ENCODE results near the gene FBXO28. TPM values are rescaled to one million over a fixed set of nuclear protein-coding genes. Genes with fewer than 3 reads are reported as not detected.

Gene FBXO28
- polyA plus RNA-seq, 1 donor from 2014 or later, result 20.3 TPM

DNA sequence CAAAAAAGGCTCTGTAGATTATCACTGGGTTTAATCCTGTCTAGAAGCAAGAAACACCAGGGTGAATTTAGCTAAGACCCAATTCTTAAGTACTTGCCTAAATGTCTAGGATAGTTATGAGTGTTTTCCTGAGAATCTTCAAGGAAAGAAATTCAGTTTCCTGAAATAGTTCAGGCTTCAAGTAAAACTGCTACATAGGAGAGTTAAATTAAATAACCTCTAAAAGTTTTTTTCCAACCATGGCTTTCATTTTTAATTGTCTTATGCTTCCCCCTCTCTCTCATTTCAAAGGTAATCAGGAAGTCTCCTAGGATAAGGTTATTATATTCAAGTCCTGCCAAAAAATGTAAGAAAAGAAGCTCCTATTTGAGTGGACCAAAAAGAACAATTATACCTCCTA lies 46.7 kb upstream of the FBXO28 start:
- Histone ChIP-seq H2AFZ (ENCODE audit: low read depth, low read length) (no peak overlapping the region), H3K27ac (ENCODE audit: low read length) (no peak overlapping the region), H3K9me3 (ENCODE audit: low read length) (no peaks in the 10 kb centered on the region), H3K36me3 (ENCODE audit: insufficient read depth, low read length) (no peaks in the 10 kb centered on the region), H3K27me3 (ENCODE audit: insufficient read depth, low read depth, low read length) (no peaks in the 10 kb centered on the region), H3K9me2 (ENCODE audit: insufficient read depth, low read length) (no peaks in the 10 kb centered on the region), H3K9ac (ENCODE audit: low read length) (no peak overlapping the region), H3K4me2 (ENCODE audit: low read length) (no peak overlapping the region), H3F3A (ENCODE audit: insufficient read depth, low read length, poor library complexity, severe bottlenecking) (no peaks in the 10 kb centered on the region), H3K4me3 (ENCODE audit: low read length) (no peak overlapping the region), H4K20me1 (ENCODE audit: insufficient read depth) (no peaks in the 10 kb centered on the region), H3K79me2 (replicated peaks; ENCODE audit: insufficient read depth, low read length) (no peaks in the 10 kb centered on the region)
- no peak for TF ChIP-seq EP300 (conservative IDR thresholded peaks at IDR 0.05; ENCODE audit: poor library complexity, severe bottlenecking)
- TF ChIP-seq MXI1 (conservative IDR thresholded peaks at IDR 0.05; ENCODE audit: poor library complexity, severe bottlenecking), result no peak
- TF ChIP-seq RAD21 (conservative IDR thresholded peaks at IDR 0.05), result no peak
- TF ChIP-seq, protein P1, sequence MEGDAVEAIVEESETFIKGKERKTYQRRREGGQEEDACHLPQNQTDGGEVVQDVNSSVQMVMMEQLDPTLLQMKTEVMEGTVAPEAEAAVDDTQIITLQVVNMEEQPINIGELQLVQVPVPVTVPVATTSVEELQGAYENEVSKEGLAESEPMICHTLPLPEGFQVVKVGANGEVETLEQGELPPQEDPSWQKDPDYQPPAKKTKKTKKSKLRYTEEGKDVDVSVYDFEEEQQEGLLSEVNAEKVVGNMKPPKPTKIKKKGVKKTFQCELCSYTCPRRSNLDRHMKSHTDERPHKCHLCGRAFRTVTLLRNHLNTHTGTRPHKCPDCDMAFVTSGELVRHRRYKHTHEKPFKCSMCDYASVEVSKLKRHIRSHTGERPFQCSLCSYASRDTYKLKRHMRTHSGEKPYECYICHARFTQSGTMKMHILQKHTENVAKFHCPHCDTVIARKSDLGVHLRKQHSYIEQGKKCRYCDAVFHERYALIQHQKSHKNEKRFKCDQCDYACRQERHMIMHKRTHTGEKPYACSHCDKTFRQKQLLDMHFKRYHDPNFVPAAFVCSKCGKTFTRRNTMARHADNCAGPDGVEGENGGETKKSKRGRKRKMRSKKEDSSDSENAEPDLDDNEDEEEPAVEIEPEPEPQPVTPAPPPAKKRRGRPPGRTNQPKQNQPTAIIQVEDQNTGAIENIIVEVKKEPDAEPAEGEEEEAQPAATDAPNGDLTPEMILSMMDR (IDR thresholded peaks at IDR 0.05; ENCODE audit: poor library complexity, severe bottlenecking), result no peak
- no peak for TF ChIP-seq SMC3 (conservative IDR thresholded peaks at IDR 0.05; ENCODE audit: poor library complexity)
- no peak for TF ChIP-seq EZH2 (IDR thresholded peaks at IDR 0.05; ENCODE audit: borderline replicate concordance, insufficient read depth, low read length, poor library complexity, severe bottlenecking)
- TF ChIP-seq POLR2AphosphoS5 (IDR thresholded peaks at IDR 0.05), result no peak
- no peak for TF ChIP-seq TAF1 (IDR thresholded peaks at IDR 0.05; ENCODE audit: low read depth)
- TF ChIP-seq, protein P2, sequence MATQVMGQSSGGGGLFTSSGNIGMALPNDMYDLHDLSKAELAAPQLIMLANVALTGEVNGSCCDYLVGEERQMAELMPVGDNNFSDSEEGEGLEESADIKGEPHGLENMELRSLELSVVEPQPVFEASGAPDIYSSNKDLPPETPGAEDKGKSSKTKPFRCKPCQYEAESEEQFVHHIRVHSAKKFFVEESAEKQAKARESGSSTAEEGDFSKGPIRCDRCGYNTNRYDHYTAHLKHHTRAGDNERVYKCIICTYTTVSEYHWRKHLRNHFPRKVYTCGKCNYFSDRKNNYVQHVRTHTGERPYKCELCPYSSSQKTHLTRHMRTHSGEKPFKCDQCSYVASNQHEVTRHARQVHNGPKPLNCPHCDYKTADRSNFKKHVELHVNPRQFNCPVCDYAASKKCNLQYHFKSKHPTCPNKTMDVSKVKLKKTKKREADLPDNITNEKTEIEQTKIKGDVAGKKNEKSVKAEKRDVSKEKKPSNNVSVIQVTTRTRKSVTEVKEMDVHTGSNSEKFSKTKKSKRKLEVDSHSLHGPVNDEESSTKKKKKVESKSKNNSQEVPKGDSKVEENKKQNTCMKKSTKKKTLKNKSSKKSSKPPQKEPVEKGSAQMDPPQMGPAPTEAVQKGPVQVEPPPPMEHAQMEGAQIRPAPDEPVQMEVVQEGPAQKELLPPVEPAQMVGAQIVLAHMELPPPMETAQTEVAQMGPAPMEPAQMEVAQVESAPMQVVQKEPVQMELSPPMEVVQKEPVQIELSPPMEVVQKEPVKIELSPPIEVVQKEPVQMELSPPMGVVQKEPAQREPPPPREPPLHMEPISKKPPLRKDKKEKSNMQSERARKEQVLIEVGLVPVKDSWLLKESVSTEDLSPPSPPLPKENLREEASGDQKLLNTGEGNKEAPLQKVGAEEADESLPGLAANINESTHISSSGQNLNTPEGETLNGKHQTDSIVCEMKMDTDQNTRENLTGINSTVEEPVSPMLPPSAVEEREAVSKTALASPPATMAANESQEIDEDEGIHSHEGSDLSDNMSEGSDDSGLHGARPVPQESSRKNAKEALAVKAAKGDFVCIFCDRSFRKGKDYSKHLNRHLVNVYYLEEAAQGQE (IDR thresholded peaks at IDR 0.05; ENCODE audit: borderline replicate concordance), result no peak

DNA sequence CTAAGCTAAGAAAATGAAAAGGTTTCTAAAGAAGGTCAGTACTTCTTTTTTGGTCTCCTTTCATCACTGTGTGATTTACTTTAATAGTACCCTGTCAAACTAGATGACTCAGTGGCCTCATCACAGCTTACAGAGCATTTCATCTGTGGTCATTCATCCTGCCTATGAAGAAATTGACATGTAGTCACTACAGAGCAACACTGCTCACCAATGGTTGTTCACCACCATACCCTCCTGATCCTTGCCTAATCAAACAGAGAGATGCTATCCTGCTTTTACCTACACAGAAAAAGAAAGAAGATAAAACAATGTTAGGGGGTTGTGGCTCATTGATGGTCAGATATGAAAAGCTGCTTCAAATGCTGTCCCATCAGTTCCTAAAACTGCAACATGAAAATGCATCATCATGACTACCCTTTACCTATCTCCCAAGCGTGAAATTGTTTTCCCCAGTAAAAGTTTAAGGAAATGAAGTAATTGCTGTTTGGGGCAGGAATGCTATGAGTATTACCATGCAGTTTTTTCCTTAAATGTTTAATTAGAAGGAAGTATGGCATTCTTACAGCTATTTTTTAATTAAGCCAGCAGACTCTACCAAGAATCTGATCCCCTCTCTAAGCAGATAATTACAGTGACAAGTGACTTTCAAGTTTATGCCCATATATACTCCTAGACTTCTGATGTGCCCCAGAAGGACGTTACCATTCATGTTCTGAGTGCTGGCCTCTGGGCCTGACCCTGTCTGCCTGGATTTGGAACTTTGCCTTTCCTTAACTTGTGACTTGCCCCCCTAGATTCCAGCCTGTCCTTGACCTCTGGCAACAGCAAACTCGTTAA lies 46.1 kb upstream of the FBXO28 start:
- Histone ChIP-seq H3F3A (ENCODE audit: insufficient read depth, low read length, poor library complexity, severe bottlenecking) (no peaks in the 10 kb centered on the region), H3K79me2 (replicated peaks; ENCODE audit: insufficient read depth, low read length) (no peaks in the 10 kb centered on the region), H4K20me1 (ENCODE audit: insufficient read depth) (no peaks in the 10 kb centered on the region), H3K36me3 (ENCODE audit: insufficient read depth, low read length) (no peaks in the 10 kb centered on the region), H2AFZ (ENCODE audit: low read depth, low read length) (no peak overlapping the region), H3K27me3 (ENCODE audit: insufficient read depth, low read depth, low read length) (no peaks in the 10 kb centered on the region), H3K4me3 (ENCODE audit: low read length) (no peak overlapping the region), H3K9ac (ENCODE audit: low read length) (no peak overlapping the region), H3K27ac (ENCODE audit: low read length) (no peak overlapping the region), H3K9me3 (ENCODE audit: low read length) (no peaks in the 10 kb centered on the region), H3K4me2 (ENCODE audit: low read length) (no peak overlapping the region), H3K9me2 (ENCODE audit: insufficient read depth, low read length) (no peaks in the 10 kb centered on the region)
- no peak for TF ChIP-seq MXI1 (conservative IDR thresholded peaks at IDR 0.05; ENCODE audit: poor library complexity, severe bottlenecking)
- TF ChIP-seq RAD21 (conservative IDR thresholded peaks at IDR 0.05), result no peak
- TF ChIP-seq POLR2AphosphoS5 (IDR thresholded peaks at IDR 0.05), result no peak
- no peak for TF ChIP-seq SMC3 (conservative IDR thresholded peaks at IDR 0.05; ENCODE audit: poor library complexity)
- no peak for TF ChIP-seq EP300 (conservative IDR thresholded peaks at IDR 0.05; ENCODE audit: poor library complexity, severe bottlenecking)
- TF ChIP-seq EZH2 (IDR thresholded peaks at IDR 0.05; ENCODE audit: borderline replicate concordance, insufficient read depth, low read length, poor library complexity, severe bottlenecking), result no peak
- TF ChIP-seq, protein P1 (IDR thresholded peaks at IDR 0.05; ENCODE audit: poor library complexity, severe bottlenecking), result no peak
- TF ChIP-seq, protein P2 (IDR thresholded peaks at IDR 0.05; ENCODE audit: borderline replicate concordance), result no peak
- TF ChIP-seq TAF1 (IDR thresholded peaks at IDR 0.05; ENCODE audit: low read depth), result no peak
